Body of pancreas (tissue), 4 donors: Measurements from ENCODE around the gene BCL6.

ENCODE experiments used
- POLR2A ChIP-seq, 3 donors: fragments of 450-650 bp; IDR thresholded peaks; one replicate each; pipeline ENCODE4 v1.6.1; 2016; ENCODE audit warnings: antibody characterized with exemption in 3 of 3, mild to moderate bottlenecking in 2 of 3
- TF ChIP-seq, protein P1 (sequence below), 7 experiments: fragments of 450-650 bp in 4 of 7; fragments of 200-600 bp in 3 of 7; sonication (generic) in 3 of 7; IDR thresholded peaks; one replicate each; pipeline ENCODE4 v1.5.1; 2016 to 2019; ENCODE audit warnings: antibody characterized with exemption in 7 of 7

DNA sequence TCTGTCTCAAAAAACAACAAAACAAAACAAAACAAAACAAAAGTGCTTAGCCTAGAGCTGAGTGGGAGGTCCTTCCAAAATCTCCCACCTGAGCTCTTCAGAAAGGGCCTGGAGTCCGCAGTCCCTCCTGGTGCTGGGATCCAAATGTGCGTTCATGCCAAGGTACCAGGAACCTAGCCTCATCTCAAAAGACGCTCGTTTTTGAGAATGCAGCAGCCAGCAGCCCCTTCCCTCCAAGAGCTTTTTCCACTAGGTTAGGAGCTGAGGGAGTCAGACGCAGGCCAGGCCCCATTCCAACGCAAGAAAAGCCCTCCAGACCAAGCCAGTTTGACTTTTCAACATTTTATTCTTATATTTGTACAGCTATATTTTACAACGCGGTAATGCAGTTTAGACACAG lies 24.2 kb downstream of the BCL6 start:
- no peak for TF ChIP-seq POLR2A (IDR thresholded peaks at IDR 0.05)
- TF ChIP-seq, protein P1, sequence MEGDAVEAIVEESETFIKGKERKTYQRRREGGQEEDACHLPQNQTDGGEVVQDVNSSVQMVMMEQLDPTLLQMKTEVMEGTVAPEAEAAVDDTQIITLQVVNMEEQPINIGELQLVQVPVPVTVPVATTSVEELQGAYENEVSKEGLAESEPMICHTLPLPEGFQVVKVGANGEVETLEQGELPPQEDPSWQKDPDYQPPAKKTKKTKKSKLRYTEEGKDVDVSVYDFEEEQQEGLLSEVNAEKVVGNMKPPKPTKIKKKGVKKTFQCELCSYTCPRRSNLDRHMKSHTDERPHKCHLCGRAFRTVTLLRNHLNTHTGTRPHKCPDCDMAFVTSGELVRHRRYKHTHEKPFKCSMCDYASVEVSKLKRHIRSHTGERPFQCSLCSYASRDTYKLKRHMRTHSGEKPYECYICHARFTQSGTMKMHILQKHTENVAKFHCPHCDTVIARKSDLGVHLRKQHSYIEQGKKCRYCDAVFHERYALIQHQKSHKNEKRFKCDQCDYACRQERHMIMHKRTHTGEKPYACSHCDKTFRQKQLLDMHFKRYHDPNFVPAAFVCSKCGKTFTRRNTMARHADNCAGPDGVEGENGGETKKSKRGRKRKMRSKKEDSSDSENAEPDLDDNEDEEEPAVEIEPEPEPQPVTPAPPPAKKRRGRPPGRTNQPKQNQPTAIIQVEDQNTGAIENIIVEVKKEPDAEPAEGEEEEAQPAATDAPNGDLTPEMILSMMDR (IDR thresholded peaks at IDR 0.05) = no peak
